ENCODE results near the gene ITGBL1. TPM values are rescaled to one million over a fixed set of nuclear protein-coding genes. Genes with fewer than 3 reads are reported as not detected.

The ITGBL1 gene
- total and polyA plus RNA-seq, 7 donors, result 0.16 to 15.0 (median 1.6) TPM; not detected in 1

DNA sequence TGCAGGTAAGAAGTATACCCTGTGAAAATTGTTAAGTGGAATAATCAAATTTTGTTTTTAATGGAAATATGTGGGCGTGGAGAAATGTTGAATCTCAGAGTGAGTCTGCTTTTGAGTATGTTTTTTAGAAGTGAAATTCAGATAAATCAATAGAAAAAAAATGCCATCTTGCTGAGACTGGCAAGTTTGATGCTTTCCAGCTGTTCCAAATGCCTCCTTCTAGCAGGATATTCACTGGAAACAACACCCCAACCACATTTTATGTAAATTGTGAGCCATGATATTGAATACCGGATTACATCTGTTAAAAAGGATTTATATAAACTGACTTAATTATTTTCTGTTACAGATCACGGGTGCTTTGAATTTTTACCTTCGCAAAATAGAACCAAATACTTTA is 115.4 kb downstream of the ITGBL1 start:
- no peaks in the 10 kb centered on the region for H3K4me1 ChIP-seq
- no peak overlapping the region for H3K27ac ChIP-seq
- H3K4me3 ChIP-seq, result no peak overlapping the region
- no peaks in the 10 kb centered on the region for H3K27me3 ChIP-seq
- H3K36me3 ChIP-seq, result no peaks in the 10 kb centered on the region
- 77 to 83% methylated on average over 4 of the region's 4 CpGs for WGBS, 2 donors
- TF ChIP-seq EP300 (IDR thresholded peaks at IDR 0.05), result no peak
- TF ChIP-seq, protein P1, sequence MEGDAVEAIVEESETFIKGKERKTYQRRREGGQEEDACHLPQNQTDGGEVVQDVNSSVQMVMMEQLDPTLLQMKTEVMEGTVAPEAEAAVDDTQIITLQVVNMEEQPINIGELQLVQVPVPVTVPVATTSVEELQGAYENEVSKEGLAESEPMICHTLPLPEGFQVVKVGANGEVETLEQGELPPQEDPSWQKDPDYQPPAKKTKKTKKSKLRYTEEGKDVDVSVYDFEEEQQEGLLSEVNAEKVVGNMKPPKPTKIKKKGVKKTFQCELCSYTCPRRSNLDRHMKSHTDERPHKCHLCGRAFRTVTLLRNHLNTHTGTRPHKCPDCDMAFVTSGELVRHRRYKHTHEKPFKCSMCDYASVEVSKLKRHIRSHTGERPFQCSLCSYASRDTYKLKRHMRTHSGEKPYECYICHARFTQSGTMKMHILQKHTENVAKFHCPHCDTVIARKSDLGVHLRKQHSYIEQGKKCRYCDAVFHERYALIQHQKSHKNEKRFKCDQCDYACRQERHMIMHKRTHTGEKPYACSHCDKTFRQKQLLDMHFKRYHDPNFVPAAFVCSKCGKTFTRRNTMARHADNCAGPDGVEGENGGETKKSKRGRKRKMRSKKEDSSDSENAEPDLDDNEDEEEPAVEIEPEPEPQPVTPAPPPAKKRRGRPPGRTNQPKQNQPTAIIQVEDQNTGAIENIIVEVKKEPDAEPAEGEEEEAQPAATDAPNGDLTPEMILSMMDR (IDR thresholded peaks at IDR 0.05), result no peak
- TF ChIP-seq POLR2A (IDR thresholded peaks at IDR 0.05), result no peak
- intact Hi-C loops (cut with DNase I), result no loop called here
- no peaks in the 10 kb centered on the region for H3K9me3 ChIP-seq
- DNase-seq, result no peak

DNA sequence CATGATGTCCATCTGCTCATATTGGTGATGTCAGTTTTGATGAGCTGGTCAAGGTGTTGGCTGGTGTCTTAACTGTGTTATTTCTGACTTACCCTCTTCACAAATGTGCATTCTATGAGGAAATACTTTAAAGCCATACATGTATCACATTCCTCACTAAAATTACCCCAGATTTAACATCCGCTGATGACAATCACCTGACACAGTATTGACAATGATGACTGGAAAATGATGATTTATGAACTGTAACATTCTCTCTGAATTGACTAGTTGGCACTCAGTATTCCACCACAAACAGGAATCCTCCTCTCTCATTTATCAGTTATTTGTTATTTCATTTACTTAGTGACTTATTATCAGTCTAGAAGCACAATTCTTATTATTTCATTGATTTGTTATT is 117.3 kb downstream of the ITGBL1 start:
- H3K4me1 ChIP-seq, result no peaks in the 10 kb centered on the region
- 91% methylated on average over 1 of the region's 1 CpG for WGBS, 2 donors

DNA sequence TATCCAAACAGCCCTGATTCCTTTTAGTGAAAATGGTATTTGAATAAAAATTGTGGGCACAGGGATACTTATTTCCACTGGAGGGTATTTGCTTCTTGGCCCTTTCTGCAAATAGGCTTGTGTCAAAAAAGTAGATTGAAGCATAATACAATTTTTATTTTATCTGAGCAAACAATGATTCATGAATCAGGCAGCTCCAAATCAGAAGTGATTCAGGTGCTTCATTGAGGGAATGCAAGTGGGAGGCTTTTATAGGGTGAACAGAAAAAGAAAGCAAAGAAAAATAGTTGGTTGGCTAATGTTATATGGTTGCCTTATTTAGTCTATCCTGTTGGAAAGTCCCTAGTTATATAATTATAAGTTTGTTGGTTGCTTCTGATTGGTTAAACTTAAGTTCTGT is 117.9 kb downstream of the ITGBL1 start:
- intact Hi-C loops (cut with DNase I), result no loop called here
- Histone ChIP-seq H3K27me3 (no peaks in the 10 kb centered on the region), H3K4me1 (no peaks in the 10 kb centered on the region), H3K9me3 (no peaks in the 10 kb centered on the region), H3K27ac (no peak overlapping the region), H3K36me3 (no peaks in the 10 kb centered on the region), H3K4me3 (no peak overlapping the region)
- DNase-seq, result no peak
- TF ChIP-seq, protein P1 (IDR thresholded peaks at IDR 0.05), result no peak
- no peak for TF ChIP-seq POLR2A (IDR thresholded peaks at IDR 0.05)
- no peak for TF ChIP-seq POLR2AphosphoS5 (IDR thresholded peaks at IDR 0.05)
- no peak for TF ChIP-seq EP300 (IDR thresholded peaks at IDR 0.05)

More for the DNA sequence above, 117.3 kb downstream of the ITGBL1 start:
- Histone ChIP-seq H3K36me3 (no peaks in the 10 kb centered on the region), H3K9me3 (no peaks in the 10 kb centered on the region), H3K27ac (no peak overlapping the region), H3K4me3 (no peak overlapping the region), H3K27me3 (no peaks in the 10 kb centered on the region)
- TF ChIP-seq, protein P1 (IDR thresholded peaks at IDR 0.05), result no peak
- TF ChIP-seq POLR2AphosphoS5 (IDR thresholded peaks at IDR 0.05), result no peak
- intact Hi-C loops (cut with DNase I), result no loop called here
- DNase-seq, result no peak

DNA sequence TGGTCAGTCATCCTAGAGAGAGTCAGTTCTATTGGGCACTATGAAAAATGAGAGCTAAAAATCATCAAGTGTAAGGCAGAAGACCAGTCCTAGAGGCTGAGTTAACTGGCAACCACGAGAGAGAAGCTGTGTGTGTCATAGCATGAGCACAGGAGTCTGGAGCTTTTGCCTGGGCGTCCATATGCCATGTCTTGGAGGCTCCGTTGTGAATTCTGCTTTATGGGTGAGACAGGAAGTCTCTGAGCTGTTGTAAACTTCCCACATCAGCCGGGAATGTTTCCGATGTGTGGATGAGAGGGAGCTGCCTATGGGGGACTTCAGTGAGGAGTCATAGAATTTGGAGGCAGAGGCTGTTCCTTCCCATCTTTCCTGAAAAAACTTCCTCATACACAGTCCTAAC is 120.0 kb downstream of the ITGBL1 start:
- Histone ChIP-seq H3K27me3 (no peaks in the 10 kb centered on the region), H3K9me3 (no peaks in the 10 kb centered on the region), H3K4me3 (no peak overlapping the region), H3K4me1 (no peaks in the 10 kb centered on the region), H3K27ac (no peak overlapping the region), H3K36me3 (no peaks in the 10 kb centered on the region)
- 45 to 61% methylated on average over 5 of the region's 5 CpGs for whole genome bisulfite sequencing, 2 donors
- intact Hi-C loops (cut with DNase I), result no loop called here
- TF ChIP-seq POLR2A (IDR thresholded peaks at IDR 0.05) (no peak), EP300 (IDR thresholded peaks at IDR 0.05) (no peak), POLR2AphosphoS5 (IDR thresholded peaks at IDR 0.05) (no peak)
- TF ChIP-seq, protein P1 (IDR thresholded peaks at IDR 0.05), result no peak
- no peak for DNase-seq

DNA sequence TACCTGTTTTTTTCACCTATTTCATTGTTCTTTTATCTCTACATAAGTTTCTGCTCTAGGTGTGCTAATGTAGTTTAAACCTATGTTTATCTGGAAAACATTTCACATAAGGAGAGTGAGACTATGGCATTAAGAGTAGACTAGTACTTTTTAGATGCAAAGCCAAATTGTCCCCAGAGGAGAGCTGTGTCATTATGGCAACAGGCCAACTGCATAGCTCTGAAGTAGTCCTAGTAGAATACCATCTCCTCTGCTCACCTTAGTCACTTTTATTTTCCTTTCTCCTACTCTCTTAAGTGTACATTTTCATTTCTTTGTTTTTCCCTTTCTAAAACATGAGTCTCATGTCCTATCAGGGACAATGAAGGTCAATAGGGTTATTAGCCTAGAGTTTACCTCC is 123.1 kb downstream of the ITGBL1 start:
- H3K36me3 ChIP-seq, result no peaks in the 10 kb centered on the region
- no peak for DNase-seq
- H3K27ac ChIP-seq, result no peak overlapping the region
- TF ChIP-seq EP300 (IDR thresholded peaks at IDR 0.05), result no peak
- TF ChIP-seq, protein P1 (IDR thresholded peaks at IDR 0.05), result no peak
- H3K4me3 ChIP-seq, result no peak overlapping the region
- H3K9me3 ChIP-seq, result no peaks in the 10 kb centered on the region
- intact Hi-C loops (cut with DNase I), result no loop called here
- no peaks in the 10 kb centered on the region for H3K4me1 ChIP-seq
- no peaks in the 10 kb centered on the region for H3K27me3 ChIP-seq

Data from sigmoid colon (tissue), 7 donors.